Fibroblast of lung (primary cell): ENCODE results near the gene LGR6. TPM values are rescaled to one million over a fixed set of nuclear protein-coding genes. Genes with fewer than 3 reads are reported as not detected.
A peak's percentile ranks its signal among the peaks of the same experiment; 100 is the strongest.

Experiments
- DNase-seq, 2 donors: peaks; one replicate each; pipeline versions ENCODE4 v3.0.0 to v3.0.0-alpha.2; 2010; ENCODE audit warnings: low read depth in 2 of 2
- H2AFZ ChIP-seq: 2 replicates; pipeline ENCODE4 v1.5.1; 2012; ENCODE audit warnings: low read length, control low read depth, inconsistent platforms
- H3K27ac ChIP-seq: 2 replicates; pipeline ENCODE4 v1.5.1; 2011; ENCODE audit warnings: low read length, control low read depth; ENCODE audit not compliant: insufficient read depth
- H3K27me3 ChIP-seq: 2 replicates; pipeline ENCODE4 v1.5.1; 2011; ENCODE audit warnings: mild to moderate bottlenecking, low read length; ENCODE audit not compliant: control insufficient read depth, insufficient read depth
- H3K36me3 ChIP-seq: 2 replicates; pipeline ENCODE4 v1.5.1; 2011; ENCODE audit warnings: low read length; ENCODE audit not compliant: control insufficient read depth, insufficient read depth
- H3K4me1 ChIP-seq: 2 replicates; pipeline ENCODE4 v1.5.1; 2011; ENCODE audit warnings: low read length; ENCODE audit not compliant: control insufficient read depth, insufficient read depth; ENCODE audit errors: extremely low read depth
- H3K4me2 ChIP-seq: 2 replicates; pipeline ENCODE4 v1.5.1; 2011; ENCODE audit warnings: low read length, control low read depth; ENCODE audit not compliant: insufficient read depth; ENCODE audit errors: extremely low read depth
- H3K4me3 ChIP-seq, 4 experiments: fragments of 200-600 bp in 1 of 4; sonication (generic) in 1 of 4; replicated peaks in 1 of 4; 2 replicates each; pipeline ENCODE4 v1.5.1; 2011 to 2016; ENCODE audit warnings: low read length in 4 of 4, low read depth in 3 of 4, mild to moderate bottlenecking in 3 of 4, control low read depth in 2 of 4, inconsistent platforms in 1 of 4, mixed read lengths in 1 of 4; ENCODE audit not compliant: insufficient read depth in 1 of 4; ENCODE audit errors: control extremely low read depth in 1 of 4
- H3K79me2 ChIP-seq: 2 replicates; pipeline ENCODE4 v1.5.1; 2012; ENCODE audit warnings: mild to moderate bottlenecking, low read length, inconsistent platforms; ENCODE audit not compliant: control insufficient read depth, insufficient read depth
- H3K9ac ChIP-seq: 2 replicates; pipeline ENCODE4 v1.5.1; 2011; ENCODE audit warnings: mild to moderate bottlenecking, low read length, control low read depth; ENCODE audit not compliant: insufficient read depth
- H3K9me3 ChIP-seq: 2 replicates; pipeline ENCODE4 v1.5.1; 2012; ENCODE audit warnings: low read depth, low read length; ENCODE audit not compliant: control insufficient read depth, insufficient read depth
- H4K20me1 ChIP-seq: 2 replicates; pipeline ENCODE4 v1.5.1; 2011; ENCODE audit warnings: low read length; ENCODE audit not compliant: control insufficient read depth, insufficient read depth; ENCODE audit errors: extremely low read depth
- EZH2 ChIP-seq: IDR thresholded peaks from 2 replicates; pipeline ENCODE4 v1.5.1; 2012; ENCODE audit warnings: low read length, control low read depth, mild to moderate bottlenecking; ENCODE audit errors: missing control alignments
- polyA plus RNA-seq, 2 donors: library from polyadenylated mRNA; depleted of rRNA in 1 of 2; stranded (reverse) in 1 of 2; unstranded in 1 of 2; fragments of >200 nt; gene quantifications; 2 replicates each; pipeline ENCODE4 v1.2.1, GENCODE V29; 2011 to 2012; ENCODE audit warnings: missing spikeins in 1 of 2
- total RNA-seq: library from RNA; depleted of rRNA; stranded (reverse); fragments of >200 nt; gene quantifications from 2 replicates; pipeline ENCODE4 v1.2.1, GENCODE V29; 2014
- TF ChIP-seq, protein P1 (sequence below), 2 donors: IDR thresholded peaks in 1 of 2; conservative IDR thresholded peaks in 1 of 2; 1 replicate in 1 of 2; 2 replicates in 1 of 2; pipeline ENCODE4 v1.5.1; 2011 to 2012; ENCODE audit warnings: low read length in 2 of 2, control low read depth in 1 of 2, inconsistent platforms in 1 of 2, low read depth in 1 of 2, mild to moderate bottlenecking in 1 of 2

Gene LGR6
- total and polyA plus RNA-seq, 2 donors (not counting 1 experiment from before 2014, with no cell fraction given), result 0.02 TPM; not detected in 1

DNA sequence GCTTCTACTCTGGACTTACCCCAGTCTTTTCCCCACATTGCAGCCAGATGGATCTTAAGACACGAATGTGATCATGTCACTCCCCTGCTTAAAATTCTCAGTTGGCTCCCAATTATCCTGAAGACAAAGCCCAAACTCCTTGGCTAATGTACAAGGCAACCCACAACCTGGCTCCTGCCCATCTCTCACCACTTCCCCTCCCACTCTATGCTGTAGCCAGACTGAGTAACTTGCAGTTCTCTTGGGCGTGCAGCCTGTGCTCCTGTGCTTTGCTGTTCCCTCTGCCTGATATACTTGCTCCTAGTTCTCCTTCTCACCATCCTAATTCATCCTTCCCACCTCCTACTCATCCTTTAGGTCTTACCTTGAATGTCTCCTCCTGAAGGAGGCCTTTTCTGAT lies 56.2 kb downstream of the LGR6 start:
- no peak for TF ChIP-seq EZH2
- TF ChIP-seq, protein P1, sequence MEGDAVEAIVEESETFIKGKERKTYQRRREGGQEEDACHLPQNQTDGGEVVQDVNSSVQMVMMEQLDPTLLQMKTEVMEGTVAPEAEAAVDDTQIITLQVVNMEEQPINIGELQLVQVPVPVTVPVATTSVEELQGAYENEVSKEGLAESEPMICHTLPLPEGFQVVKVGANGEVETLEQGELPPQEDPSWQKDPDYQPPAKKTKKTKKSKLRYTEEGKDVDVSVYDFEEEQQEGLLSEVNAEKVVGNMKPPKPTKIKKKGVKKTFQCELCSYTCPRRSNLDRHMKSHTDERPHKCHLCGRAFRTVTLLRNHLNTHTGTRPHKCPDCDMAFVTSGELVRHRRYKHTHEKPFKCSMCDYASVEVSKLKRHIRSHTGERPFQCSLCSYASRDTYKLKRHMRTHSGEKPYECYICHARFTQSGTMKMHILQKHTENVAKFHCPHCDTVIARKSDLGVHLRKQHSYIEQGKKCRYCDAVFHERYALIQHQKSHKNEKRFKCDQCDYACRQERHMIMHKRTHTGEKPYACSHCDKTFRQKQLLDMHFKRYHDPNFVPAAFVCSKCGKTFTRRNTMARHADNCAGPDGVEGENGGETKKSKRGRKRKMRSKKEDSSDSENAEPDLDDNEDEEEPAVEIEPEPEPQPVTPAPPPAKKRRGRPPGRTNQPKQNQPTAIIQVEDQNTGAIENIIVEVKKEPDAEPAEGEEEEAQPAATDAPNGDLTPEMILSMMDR (conservative IDR thresholded peaks at IDR 0.05 in 1 of 2, IDR thresholded peaks at IDR 0.05 in 1 of 2; ENCODE audit: low read depth in 1 of 2, low read length in 2 of 2), result no peak
- no peak overlapping the region for H3K9ac ChIP-seq
- no peaks in the 10 kb centered on the region for H3K9me3 ChIP-seq
- no peak overlapping the region for H3K4me3 ChIP-seq
- H3K79me2 ChIP-seq, result no peaks in the 10 kb centered on the region
- H3K4me1 ChIP-seq, result no peaks in the 10 kb centered on the region
- H3K36me3 ChIP-seq, result no peaks in the 10 kb centered on the region
- DNase-seq, result peak in 1 of 2 donors; percentile 75
- H3K27me3 ChIP-seq, result peaks cover 38% of the 10 kb centered on the region
- H3K27ac ChIP-seq, result no peak overlapping the region
- no peaks in the 10 kb centered on the region for H4K20me1 ChIP-seq
- H2AFZ ChIP-seq, result no peak overlapping the region
- H3K4me2 ChIP-seq, result no peak overlapping the region

DNA sequence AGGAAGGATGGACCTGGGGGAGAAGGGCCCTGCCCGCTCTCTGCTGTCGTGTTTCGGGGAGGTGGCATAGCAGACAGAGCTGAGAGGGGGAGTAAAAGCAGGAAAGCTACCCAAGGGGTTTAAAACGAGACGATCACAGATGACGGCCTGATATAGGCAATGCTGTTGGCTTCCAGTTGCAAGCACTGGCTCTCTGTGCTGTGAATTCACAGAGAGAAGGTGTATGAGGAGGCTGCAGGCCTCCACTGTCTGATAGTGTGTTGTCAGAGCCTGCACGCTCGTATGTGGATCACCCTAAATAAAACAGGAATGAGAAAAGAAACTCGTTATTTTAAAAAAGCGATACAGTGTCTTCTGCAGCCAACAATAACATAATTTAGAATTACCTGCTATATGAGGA lies 57.4 kb downstream of the LGR6 start:
- Histone ChIP-seq H3K4me1 (no peaks in the 10 kb centered on the region), H3K4me3 (no peak overlapping the region), H3K27me3 (peaks cover 42% of the 10 kb centered on the region), H3K27ac (no peak overlapping the region), H4K20me1 (no peaks in the 10 kb centered on the region), H3K9ac (no peak overlapping the region), H2AFZ (no peak overlapping the region), H3K79me2 (no peaks in the 10 kb centered on the region), H3K36me3 (no peaks in the 10 kb centered on the region), H3K4me2 (no peak overlapping the region), H3K9me3 (no peaks in the 10 kb centered on the region)
- TF ChIP-seq, protein P1 (conservative IDR thresholded peaks at IDR 0.05 in 1 of 2, IDR thresholded peaks at IDR 0.05 in 1 of 2; ENCODE audit: low read depth in 1 of 2, low read length in 2 of 2), result no peak
- TF ChIP-seq EZH2, result no peak
- no peak for DNase-seq

DNA sequence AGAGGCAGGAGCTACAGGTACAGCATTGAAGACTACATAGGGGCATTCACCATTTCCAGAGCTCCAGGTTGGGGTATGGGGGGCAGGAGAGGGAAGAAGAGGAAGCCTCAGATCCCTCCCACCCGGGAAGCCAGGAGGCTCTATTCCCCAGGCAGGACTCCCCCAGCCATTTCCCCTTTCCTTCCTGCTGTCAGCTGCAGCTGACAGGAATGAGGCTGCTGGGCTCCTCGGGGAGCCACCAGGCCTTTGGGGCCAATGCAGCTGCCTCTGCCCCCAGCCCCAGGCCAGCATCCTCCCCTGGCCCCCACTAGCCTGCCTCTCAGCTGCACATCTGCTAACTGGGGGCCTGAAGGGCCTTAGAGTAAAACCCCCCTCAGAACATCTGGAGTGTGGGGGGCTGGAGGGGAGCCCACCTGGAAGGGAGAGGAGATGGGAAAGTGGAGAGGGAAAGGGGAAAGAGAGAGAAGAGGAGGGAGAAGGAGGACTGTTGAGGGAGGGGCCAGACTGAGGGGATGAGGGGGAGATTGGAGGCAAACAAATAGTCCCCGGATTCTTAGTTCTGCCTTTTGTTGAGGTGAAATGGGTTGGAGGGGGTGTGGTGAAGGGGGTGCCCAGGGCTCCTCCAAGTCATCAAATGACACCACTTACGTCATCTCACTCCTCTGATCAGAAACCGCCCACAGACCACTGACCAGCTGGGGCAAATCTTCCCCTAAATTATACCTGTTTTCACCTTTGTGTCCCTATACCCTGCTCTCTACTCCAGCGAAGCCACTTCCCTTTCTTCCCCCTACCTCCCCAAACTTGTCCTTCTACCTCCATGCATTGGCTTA lies 58.0 kb downstream of the LGR6 start:
- Histone ChIP-seq H3K79me2 (no peaks in the 10 kb centered on the region), H2AFZ (no peak overlapping the region), H3K27me3 (peaks cover 42% of the 10 kb centered on the region), H3K4me3 (no peak overlapping the region), H3K4me2 (no peak overlapping the region), H3K27ac (no peak overlapping the region), H3K4me1 (no peaks in the 10 kb centered on the region), H3K9me3 (no peaks in the 10 kb centered on the region), H3K36me3 (no peaks in the 10 kb centered on the region), H3K9ac (no peak overlapping the region), H4K20me1 (no peaks in the 10 kb centered on the region)
- DNase-seq, result no peak
- no peak for TF ChIP-seq EZH2
- TF ChIP-seq, protein P1 (conservative IDR thresholded peaks at IDR 0.05 in 1 of 2, IDR thresholded peaks at IDR 0.05 in 1 of 2; ENCODE audit: low read depth in 1 of 2, low read length in 2 of 2), result no peak
